ENCODE measurements around the gene CD177.
"Not testable (repeated sequence)": the region's sequence is repeated elsewhere in the genome, so short reads cannot be mapped to it uniquely, and the experiment has no call there.

DNA sequence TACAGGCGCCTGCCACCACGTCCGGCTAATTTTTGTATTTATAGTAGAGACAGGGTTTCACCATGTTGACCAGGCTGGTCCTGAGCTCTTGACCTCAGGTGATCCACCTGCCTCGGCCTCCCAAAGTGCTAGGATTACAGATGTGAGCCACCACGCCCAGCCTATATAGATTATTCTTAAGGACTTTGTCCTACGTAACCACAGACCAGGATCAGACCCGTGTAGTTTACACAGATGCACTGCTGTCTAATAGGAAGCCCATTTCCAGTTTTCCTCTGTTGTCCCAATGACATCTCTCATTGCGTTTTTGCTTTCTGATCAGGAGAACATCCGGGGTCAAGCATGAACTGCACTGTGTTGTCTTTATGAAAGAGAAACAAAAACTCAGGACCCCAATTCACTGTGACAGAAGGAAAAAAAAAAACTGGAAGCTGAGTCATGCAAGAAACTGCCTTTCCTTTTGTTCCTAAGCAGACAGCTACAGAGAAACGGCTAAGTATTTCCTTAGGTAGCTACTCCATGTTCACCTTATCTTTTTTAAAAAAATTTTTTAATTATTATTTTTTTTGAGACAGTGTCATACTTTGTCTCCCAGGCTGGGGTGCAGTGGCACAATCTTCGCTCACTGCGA is 29.2 kb downstream of the CD177 start:
- not testable (repeated sequence) for TF ChIP-seq POLR2A, POLR2AphosphoS5 (IDR thresholded peaks at IDR 0.05; ENCODE audit: low read depth, low read length)
